ENCODE data around the gene PTPN1.

Gene PTPN1

DNA sequence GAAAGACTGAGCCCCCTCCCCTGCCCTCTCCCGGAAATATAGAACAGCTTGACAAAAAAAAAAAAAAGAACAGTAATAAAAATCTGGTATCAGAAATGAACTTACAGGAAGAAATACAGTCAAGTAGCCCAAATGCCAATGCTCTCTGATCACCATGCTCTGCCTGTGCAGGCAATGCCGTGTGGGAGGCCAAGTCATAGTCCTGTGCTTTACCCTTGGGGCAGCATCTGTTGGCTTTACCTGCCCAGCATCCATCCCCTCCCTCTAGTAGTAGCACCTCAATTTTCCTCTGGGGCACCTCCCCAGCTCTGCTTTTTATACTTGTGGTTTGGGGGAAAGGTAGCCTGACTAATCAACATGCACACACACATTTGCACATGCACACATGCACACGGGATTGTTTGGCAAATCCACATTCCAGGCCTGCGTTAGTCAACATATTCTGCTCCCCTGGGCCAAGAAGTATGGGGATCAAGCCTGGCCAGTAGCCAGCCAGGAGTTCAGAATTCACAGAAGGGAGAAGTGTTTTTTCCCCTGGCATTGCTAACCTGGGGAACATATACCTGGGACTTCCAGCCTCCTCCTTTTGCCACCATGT lies 111.0 kb downstream of the PTPN1 start:
- no peak overlapping the region for H3K4me3 ChIP-seq (ENCODE audit: low read depth, low read length)
- no peak for DNase-seq (ENCODE audit: low read depth)
- TF ChIP-seq, protein P1, sequence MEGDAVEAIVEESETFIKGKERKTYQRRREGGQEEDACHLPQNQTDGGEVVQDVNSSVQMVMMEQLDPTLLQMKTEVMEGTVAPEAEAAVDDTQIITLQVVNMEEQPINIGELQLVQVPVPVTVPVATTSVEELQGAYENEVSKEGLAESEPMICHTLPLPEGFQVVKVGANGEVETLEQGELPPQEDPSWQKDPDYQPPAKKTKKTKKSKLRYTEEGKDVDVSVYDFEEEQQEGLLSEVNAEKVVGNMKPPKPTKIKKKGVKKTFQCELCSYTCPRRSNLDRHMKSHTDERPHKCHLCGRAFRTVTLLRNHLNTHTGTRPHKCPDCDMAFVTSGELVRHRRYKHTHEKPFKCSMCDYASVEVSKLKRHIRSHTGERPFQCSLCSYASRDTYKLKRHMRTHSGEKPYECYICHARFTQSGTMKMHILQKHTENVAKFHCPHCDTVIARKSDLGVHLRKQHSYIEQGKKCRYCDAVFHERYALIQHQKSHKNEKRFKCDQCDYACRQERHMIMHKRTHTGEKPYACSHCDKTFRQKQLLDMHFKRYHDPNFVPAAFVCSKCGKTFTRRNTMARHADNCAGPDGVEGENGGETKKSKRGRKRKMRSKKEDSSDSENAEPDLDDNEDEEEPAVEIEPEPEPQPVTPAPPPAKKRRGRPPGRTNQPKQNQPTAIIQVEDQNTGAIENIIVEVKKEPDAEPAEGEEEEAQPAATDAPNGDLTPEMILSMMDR (IDR thresholded peaks at IDR 0.05; ENCODE audit: control insufficient read depth, extremely low read depth, insufficient read depth): no peak

DNA sequence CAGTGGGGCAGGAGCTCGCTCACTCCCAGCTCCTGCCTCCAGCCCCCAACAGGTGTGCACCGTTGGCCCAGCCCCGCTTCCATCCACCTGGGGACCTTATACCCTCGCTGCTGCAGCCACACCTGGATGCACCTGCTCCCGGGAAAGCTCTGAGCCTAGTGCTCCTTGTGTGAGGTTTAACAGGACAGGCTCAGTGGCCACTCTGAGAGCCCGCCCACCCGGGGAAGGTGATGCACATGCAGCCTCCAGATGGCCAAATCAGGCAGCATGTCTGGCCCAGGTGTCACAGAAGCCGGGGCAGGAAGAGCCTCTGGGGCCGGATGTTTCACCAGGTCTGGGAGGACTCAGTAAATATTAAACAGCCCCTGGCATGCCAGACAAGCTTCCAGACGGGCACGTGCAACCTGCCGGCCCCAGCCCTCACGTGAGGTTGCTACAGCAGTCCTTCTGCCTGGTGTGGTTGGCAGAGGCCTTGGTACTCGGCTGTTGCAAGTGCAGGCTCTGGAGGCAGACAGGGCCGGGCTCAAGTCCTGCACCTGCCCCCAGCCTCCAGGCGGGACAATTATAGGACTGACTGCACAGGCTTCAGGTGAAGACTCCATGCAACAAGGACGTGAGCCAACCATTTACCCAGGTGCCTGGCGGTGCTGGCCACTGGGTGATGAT lies 114.3 kb downstream of the PTPN1 start:
- peak; percentile 46 for DNase-seq (ENCODE audit: low read depth)
- H3K4me3 ChIP-seq (ENCODE audit: low read depth, low read length): no peak overlapping the region
- TF ChIP-seq, protein P1 (IDR thresholded peaks at IDR 0.05; ENCODE audit: control insufficient read depth, extremely low read depth, insufficient read depth): no peak

- no peak for DNase-seq (ENCODE audit: low read depth)
- TF ChIP-seq, protein P1 (IDR thresholded peaks at IDR 0.05; ENCODE audit: control insufficient read depth, extremely low read depth, insufficient read depth): peak; percentile 26; the same call in 1 of the 2 replicates
These were observed 115.9 kb downstream of the PTPN1 start for GRCh38 chr20:50625986-50626677.

GRCh38 chr20:50627747-50628146 lies 117.6 kb downstream of the PTPN1 start:
- no peak overlapping the region for H3K4me3 ChIP-seq (ENCODE audit: low read depth, low read length)
- TF ChIP-seq, protein P1 (IDR thresholded peaks at IDR 0.05; ENCODE audit: control insufficient read depth, extremely low read depth, insufficient read depth): no peak
- DNase-seq (ENCODE audit: low read depth): no peak

More at GRCh38 chr20:50625986-50626677, 115.9 kb downstream of the PTPN1 start:
- no peak overlapping the region for H3K4me3 ChIP-seq (ENCODE audit: low read depth, low read length)

DNA sequence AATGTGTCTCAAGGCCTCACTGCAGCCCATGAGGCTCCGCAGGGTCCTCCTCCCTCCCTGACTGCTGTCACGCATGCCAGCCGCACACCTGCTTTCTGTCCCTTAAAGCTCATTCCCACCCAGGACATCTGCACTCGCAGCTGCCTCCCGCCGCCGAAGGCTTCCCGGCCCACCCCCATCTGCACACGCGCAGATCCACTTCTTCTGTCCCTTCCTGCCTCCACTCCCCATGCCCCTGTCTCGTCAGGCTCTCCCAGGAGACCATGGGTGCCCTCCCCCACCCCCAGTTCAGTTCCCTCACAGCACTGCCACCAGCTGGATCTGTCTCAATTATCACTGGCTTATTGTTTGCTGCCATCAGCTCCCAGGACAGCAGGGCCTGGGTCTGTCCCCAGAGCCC lies 118.1 kb downstream of the PTPN1 start:
- no peak overlapping the region for H3K4me3 ChIP-seq (ENCODE audit: low read depth, low read length)
- TF ChIP-seq, protein P1 (IDR thresholded peaks at IDR 0.05; ENCODE audit: control insufficient read depth, extremely low read depth, insufficient read depth): no peak
- DNase-seq (ENCODE audit: low read depth): no peak

DNA sequence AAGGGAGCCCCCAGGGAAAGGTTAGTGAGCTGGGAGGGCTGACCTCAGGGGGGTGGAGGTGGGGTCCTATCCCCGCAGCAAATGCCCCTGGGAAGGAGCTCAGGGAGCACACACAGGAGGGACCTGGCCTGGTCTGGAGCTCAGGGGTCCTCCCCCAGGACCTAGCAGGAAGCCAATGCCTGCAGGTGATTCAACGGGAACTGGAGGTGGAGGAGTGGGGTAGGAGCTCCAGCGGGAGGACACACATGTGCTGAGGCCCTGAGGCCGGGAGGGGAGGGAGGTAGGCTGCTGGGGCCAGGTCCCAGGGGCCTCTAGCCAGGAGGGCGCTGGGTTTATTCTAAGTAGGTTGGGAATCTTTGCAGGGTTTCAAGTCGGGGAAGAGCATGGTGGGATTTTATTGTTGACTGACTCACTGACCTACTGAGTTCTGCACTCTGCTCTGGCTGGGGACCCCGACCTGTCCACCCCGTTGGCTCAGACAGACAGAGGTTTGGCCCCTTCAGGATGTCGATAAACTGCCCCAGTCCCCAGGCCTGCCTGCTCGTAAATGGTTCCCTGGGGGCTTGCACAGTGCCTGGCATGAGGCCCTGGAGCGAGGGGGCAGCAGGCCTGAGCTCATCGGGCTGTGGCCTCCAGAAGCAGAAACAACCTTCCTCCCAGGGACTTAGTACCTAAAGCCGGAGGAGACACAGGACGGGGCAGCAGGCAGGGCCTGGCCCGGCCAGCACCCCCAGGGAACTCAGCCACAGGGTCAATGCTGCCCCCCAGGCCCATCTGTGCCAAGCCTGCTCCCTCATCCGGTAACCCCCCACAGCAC lies 118.9 kb downstream of the PTPN1 start:
- TF ChIP-seq, protein P1 (IDR thresholded peaks at IDR 0.05; ENCODE audit: control insufficient read depth, extremely low read depth, insufficient read depth): no peak
- DNase-seq (ENCODE audit: low read depth): no peak
- no peak overlapping the region for H3K4me3 ChIP-seq (ENCODE audit: low read depth, low read length)

All from LNCaP clone FGC (cell line).